ENCODE measurements around the gene CDH23. TPM values are rescaled to one million over a fixed set of nuclear protein-coding genes. Genes with fewer than 3 reads are reported as not detected.

CDH23 gene
- total and polyA plus RNA-seq, 2 experiments from 2014 or later: 0.08 TPM; not detected in 1

GRCh38 chr10:71646592-71647292, 250.0 kb downstream of the CDH23 start:
- no peaks in the 10 kb centered on the region for H4K20me1 ChIP-seq (ENCODE audit: insufficient read depth)
- H3K9ac ChIP-seq: no peak overlapping the region
- WGBS, 2 experiments (ENCODE audit: low coverage in 1 of 2, low lambda C conversion rate in 2 of 2, missing lambda C conversion rate in 2 of 2): 50 to 57% methylated on average over 13 of the region's 13 CpGs
- in situ Hi-C loops (cut with MboI): no loop called here
- peaks cover 30% of the 10 kb centered on the region; the same call in 1 of the 2 replicates for H3K27me3 ChIP-seq (replicated peaks; ENCODE audit: insufficient read depth)
- H3K4me2 ChIP-seq (ENCODE audit: unreplicated experiment): no peak overlapping the region
- H3K79me2 ChIP-seq (ENCODE audit: insufficient read depth): no peaks in the 10 kb centered on the region
- H3F3A ChIP-seq (ENCODE audit: insufficient read depth): no peaks in the 10 kb centered on the region
- H3K9me3 ChIP-seq (ENCODE audit: low read depth): no peaks in the 10 kb centered on the region
- H3K36me3 ChIP-seq (ENCODE audit: low read depth): no peaks in the 10 kb centered on the region
- no peak for DNase-seq
- no peak overlapping the region for H3K4me3 ChIP-seq
- H3K27ac ChIP-seq: no peak overlapping the region
- no peak overlapping the region for H2AFZ ChIP-seq
- TF ChIP-seq EZH2 (IDR thresholded peaks at IDR 0.05; ENCODE audit: insufficient read depth, poor library complexity, severe bottlenecking) (no peak), EZH2phosphoT487 (IDR thresholded peaks at IDR 0.05; ENCODE audit: insufficient read depth, low read depth) (no peak)
- H3K4me1 ChIP-seq (ENCODE audit: insufficient read depth): no peaks in the 10 kb centered on the region
- no peaks in the 10 kb centered on the region for H3K9me2 ChIP-seq (ENCODE audit: insufficient read depth)

GRCh38 chr10:71647526-71648253, 251.0 kb downstream of the CDH23 start:
- no peak overlapping the region for H3K4me2 ChIP-seq (ENCODE audit: unreplicated experiment)
- no peak for TF ChIP-seq EZH2phosphoT487 (IDR thresholded peaks at IDR 0.05; ENCODE audit: insufficient read depth, low read depth)
- TF ChIP-seq EZH2 (IDR thresholded peaks at IDR 0.05; ENCODE audit: insufficient read depth, poor library complexity, severe bottlenecking): no peak
- H3F3A ChIP-seq (ENCODE audit: insufficient read depth): no peaks in the 10 kb centered on the region
- H3K36me3 ChIP-seq (ENCODE audit: low read depth): no peaks in the 10 kb centered on the region
- H3K9ac ChIP-seq: no peak overlapping the region
- H3K9me3 ChIP-seq (ENCODE audit: low read depth): no peaks in the 10 kb centered on the region
- WGBS, 2 experiments (ENCODE audit: low coverage in 1 of 2, low lambda C conversion rate in 2 of 2, missing lambda C conversion rate in 2 of 2): 49 to 51% methylated on average over 14 of the region's 14 CpGs
- H3K4me1 ChIP-seq (ENCODE audit: insufficient read depth): no peaks in the 10 kb centered on the region
- in situ Hi-C loops (cut with MboI): no loop called here
- no peaks in the 10 kb centered on the region for H3K9me2 ChIP-seq (ENCODE audit: insufficient read depth)
- H2AFZ ChIP-seq: no peak overlapping the region
- H3K27me3 ChIP-seq (replicated peaks; ENCODE audit: insufficient read depth): peaks cover 30% of the 10 kb centered on the region; the same call in 1 of the 2 replicates
- H3K27ac ChIP-seq: no peak overlapping the region
- no peaks in the 10 kb centered on the region for H4K20me1 ChIP-seq (ENCODE audit: insufficient read depth)
- no peaks in the 10 kb centered on the region for H3K79me2 ChIP-seq (ENCODE audit: insufficient read depth)
- no peak overlapping the region for H3K4me3 ChIP-seq
- DNase-seq: peak; percentile 43

GRCh38 chr10:71648254-71648932, 251.7 kb downstream of the CDH23 start:
- no peak overlapping the region for H3K9ac ChIP-seq
- peaks cover 30% of the 10 kb centered on the region; the same call in 1 of the 2 replicates for H3K27me3 ChIP-seq (replicated peaks; ENCODE audit: insufficient read depth)
- H3K79me2 ChIP-seq (ENCODE audit: insufficient read depth): no peaks in the 10 kb centered on the region
- no peak overlapping the region for H3K4me3 ChIP-seq
- H3K36me3 ChIP-seq (ENCODE audit: low read depth): no peaks in the 10 kb centered on the region
- H3K27ac ChIP-seq: no peak overlapping the region
- DNase-seq: no peak
- TF ChIP-seq EZH2phosphoT487 (IDR thresholded peaks at IDR 0.05; ENCODE audit: insufficient read depth, low read depth) (no peak), EZH2 (IDR thresholded peaks at IDR 0.05; ENCODE audit: insufficient read depth, poor library complexity, severe bottlenecking) (no peak)
- H3K4me1 ChIP-seq (ENCODE audit: insufficient read depth): no peaks in the 10 kb centered on the region
- no peaks in the 10 kb centered on the region for H4K20me1 ChIP-seq (ENCODE audit: insufficient read depth)
- no peaks in the 10 kb centered on the region for H3F3A ChIP-seq (ENCODE audit: insufficient read depth)
- H3K9me2 ChIP-seq (ENCODE audit: insufficient read depth): no peaks in the 10 kb centered on the region
- in situ Hi-C loops (cut with MboI): no loop called here
- WGBS, 2 experiments (ENCODE audit: low coverage in 1 of 2, low lambda C conversion rate in 2 of 2, missing lambda C conversion rate in 2 of 2): 64 to 66% methylated on average over 10 of the region's 10 CpGs
- no peak overlapping the region for H2AFZ ChIP-seq
- H3K9me3 ChIP-seq (ENCODE audit: low read depth): no peaks in the 10 kb centered on the region
- no peak overlapping the region for H3K4me2 ChIP-seq (ENCODE audit: unreplicated experiment)

- Histone ChIP-seq H3K9me2 (ENCODE audit: insufficient read depth) (no peaks in the 10 kb centered on the region), H2AFZ (no peak overlapping the region), H3F3A (ENCODE audit: insufficient read depth) (no peaks in the 10 kb centered on the region), H3K79me2 (ENCODE audit: insufficient read depth) (no peaks in the 10 kb centered on the region), H3K4me2 (ENCODE audit: unreplicated experiment) (no peak overlapping the region), H3K4me3 (no peak overlapping the region), H3K27ac (no peak overlapping the region), H3K4me1 (ENCODE audit: insufficient read depth) (no peaks in the 10 kb centered on the region), H3K36me3 (ENCODE audit: low read depth) (no peaks in the 10 kb centered on the region), H3K27me3 (replicated peaks; ENCODE audit: insufficient read depth) (peaks cover 29% of the 10 kb centered on the region; the same call in 1 of the 2 replicates), H3K9me3 (ENCODE audit: low read depth) (no peaks in the 10 kb centered on the region), H4K20me1 (ENCODE audit: insufficient read depth) (no peaks in the 10 kb centered on the region), H3K9ac (no peak overlapping the region)
- WGBS, 2 experiments (ENCODE audit: low coverage in 1 of 2, low lambda C conversion rate in 2 of 2, missing lambda C conversion rate in 2 of 2): 57 to 58% methylated on average over 7 of the region's 7 CpGs
- no peak for DNase-seq
- in situ Hi-C loops (cut with MboI): no loop called here
- TF ChIP-seq EZH2phosphoT487 (IDR thresholded peaks at IDR 0.05; ENCODE audit: insufficient read depth, low read depth): no peak
These were observed 252.2 kb downstream of the CDH23 start for GRCh38 chr10:71648933-71649320.

All from GM23248 (cell line).